NCI-H2171 treated with DMSO at 0.1 percent for 48 hours (cell line): Measurements from ENCODE around the gene XRN1.
"Not testable (repeated sequence)": the region's sequence is repeated elsewhere in the genome, so short reads cannot be mapped to it uniquely, and the experiment has no call there.

Source experiments
- DNase-seq: peaks from one replicate; lab custom pipeline; 2025; lab: John Stamatoyannopoulos, UW

XRN1 gene

GRCh38 chr3:142434503-142434902 is 13.3 kb downstream of the XRN1 start:
- DNase-seq: no peak

GRCh38 chr3:142433110-142433509 is 14.7 kb downstream of the XRN1 start:
- DNase-seq: no peak

- no peak for DNase-seq
These were observed 18.3 kb downstream of the XRN1 start for GRCh38 chr3:142429582-142429981.

- no peak for DNase-seq
These were observed 23.1 kb downstream of the XRN1 start for GRCh38 chr3:142424754-142425153.

GRCh38 chr3:142418926-142419592 is 28.8 kb downstream of the XRN1 start:
- DNase-seq: no peak

GRCh38 chr3:142417302-142417701 is 30.5 kb downstream of the XRN1 start:
- no peak for DNase-seq

GRCh38 chr3:142400537-142400936 is 47.3 kb downstream of the XRN1 start:
- not testable (repeated sequence) for DNase-seq

- DNase-seq: no peak
These were observed 52.8 kb downstream of the XRN1 start for GRCh38 chr3:142394921-142395622.

GRCh38 chr3:142385078-142385477 is 62.8 kb downstream of the XRN1 start:
- DNase-seq: no peak

GRCh38 chr3:142374687-142375086 is 73.2 kb downstream of the XRN1 start:
- no peak for DNase-seq

- DNase-seq: not testable (repeated sequence)
These were observed 78.3 kb downstream of the XRN1 start for GRCh38 chr3:142369576-142369975.

- DNase-seq: peak; percentile 42
These were observed 81.4 kb downstream of the XRN1 start for GRCh38 chr3:142366434-142366833.

GRCh38 chr3:142363936-142364467 is 83.8 kb downstream of the XRN1 start:
- no peak for DNase-seq

GRCh38 chr3:142363433-142363832 is 84.4 kb downstream of the XRN1 start:
- not testable (repeated sequence) for DNase-seq

- no peak for DNase-seq
These were observed 88.5 kb downstream of the XRN1 start for GRCh38 chr3:142359367-142359766.

- DNase-seq: no peak
These were observed 91.0 kb downstream of the XRN1 start for GRCh38 chr3:142356818-142357217.

GRCh38 chr3:142355692-142356091 is 92.1 kb downstream of the XRN1 start:
- DNase-seq: no peak

- DNase-seq: no peak
These were observed 93.8 kb downstream of the XRN1 start for GRCh38 chr3:142354076-142354475.

- no peak for DNase-seq
These were observed 94.3 kb downstream of the XRN1 start for GRCh38 chr3:142353571-142353970.

GRCh38 chr3:142352698-142353097 is 95.1 kb downstream of the XRN1 start:
- DNase-seq: not testable (repeated sequence)

GRCh38 chr3:142348460-142348859 is 99.4 kb downstream of the XRN1 start:
- DNase-seq: no peak

- no peak for DNase-seq
These were observed 109.8 kb downstream of the XRN1 start for GRCh38 chr3:142337994-142338393.

GRCh38 chr3:142332390-142332789 is 115.4 kb downstream of the XRN1 start:
- DNase-seq: no peak
